Fibroblast of lung (primary cell): Measurements from ENCODE around the gene NFE2L3.

ENCODE experiments used
- CTCF ChIP-seq, 2 donors: IDR thresholded peaks in 1 of 2; conservative IDR thresholded peaks in 1 of 2; 1 replicate in 1 of 2; 2 replicates in 1 of 2; pipeline ENCODE4 v1.5.1; 2011 to 2012; ENCODE audit warnings: low read length in 2 of 2, control low read depth in 1 of 2, inconsistent platforms in 1 of 2, low read depth in 1 of 2, mild to moderate bottlenecking in 1 of 2
- EZH2 ChIP-seq: IDR thresholded peaks from 2 replicates; pipeline ENCODE4 v1.5.1; 2012; ENCODE audit warnings: low read length, control low read depth, mild to moderate bottlenecking; ENCODE audit errors: missing control alignments

GRCh38 chr7:26178272-26178960 lies 26.4 kb downstream of the NFE2L3 start:
- TF ChIP-seq CTCF (conservative IDR thresholded peaks at IDR 0.05 in 1 of 2, IDR thresholded peaks at IDR 0.05 in 1 of 2; ENCODE audit: low read depth in 1 of 2, low read length in 2 of 2): no peak
- TF ChIP-seq EZH2: no peak
